ENCODE data around the gene HOXC12.

DNA sequence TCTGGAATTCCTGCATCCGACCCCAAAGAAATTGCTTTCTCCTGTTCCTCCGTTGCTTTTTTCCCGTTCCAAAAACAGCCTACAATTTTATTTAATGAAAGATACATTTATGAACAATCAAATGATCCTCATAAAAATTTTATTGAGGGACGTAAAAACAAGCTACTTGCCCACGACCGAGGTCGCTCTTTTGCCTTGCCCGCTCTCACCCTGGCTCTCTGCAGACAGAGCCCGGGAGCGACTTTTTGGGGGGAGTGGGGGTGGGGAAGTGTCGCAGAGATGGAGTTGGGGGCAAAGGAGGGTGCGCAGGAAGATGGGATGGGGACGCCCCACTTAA lies 44.2 kb downstream of the HOXC12 start:
- TF ChIP-seq, protein P1, sequence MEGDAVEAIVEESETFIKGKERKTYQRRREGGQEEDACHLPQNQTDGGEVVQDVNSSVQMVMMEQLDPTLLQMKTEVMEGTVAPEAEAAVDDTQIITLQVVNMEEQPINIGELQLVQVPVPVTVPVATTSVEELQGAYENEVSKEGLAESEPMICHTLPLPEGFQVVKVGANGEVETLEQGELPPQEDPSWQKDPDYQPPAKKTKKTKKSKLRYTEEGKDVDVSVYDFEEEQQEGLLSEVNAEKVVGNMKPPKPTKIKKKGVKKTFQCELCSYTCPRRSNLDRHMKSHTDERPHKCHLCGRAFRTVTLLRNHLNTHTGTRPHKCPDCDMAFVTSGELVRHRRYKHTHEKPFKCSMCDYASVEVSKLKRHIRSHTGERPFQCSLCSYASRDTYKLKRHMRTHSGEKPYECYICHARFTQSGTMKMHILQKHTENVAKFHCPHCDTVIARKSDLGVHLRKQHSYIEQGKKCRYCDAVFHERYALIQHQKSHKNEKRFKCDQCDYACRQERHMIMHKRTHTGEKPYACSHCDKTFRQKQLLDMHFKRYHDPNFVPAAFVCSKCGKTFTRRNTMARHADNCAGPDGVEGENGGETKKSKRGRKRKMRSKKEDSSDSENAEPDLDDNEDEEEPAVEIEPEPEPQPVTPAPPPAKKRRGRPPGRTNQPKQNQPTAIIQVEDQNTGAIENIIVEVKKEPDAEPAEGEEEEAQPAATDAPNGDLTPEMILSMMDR (IDR thresholded peaks at IDR 0.05): no peak
- TF ChIP-seq EZH2 (IDR thresholded peaks at IDR 0.05; ENCODE audit: borderline replicate concordance, insufficient read depth, low read depth, low read length, poor library complexity, severe bottlenecking): no peak
